H54 (cell line): ENCODE results near the gene MCTP1.
"Not testable (repeated sequence)": the region's sequence is repeated elsewhere in the genome, so short reads cannot be mapped to it uniquely, and the experiment has no call there.

Experiments used
- DNase-seq: peaks from one replicate; pipeline ENCODE4 v3.0.0; 2011; ENCODE audit warnings: low spot score, mixed read lengths; ENCODE audit not compliant: insufficient read length
- FAIRE-seq: peaks from 3 replicates; lab custom pipeline; 2011; peaks lifted over from hg19 to GRCh38; lab: Jason Lieb, UNC
- POLR2A ChIP-seq: IDR thresholded peaks from 2 replicates; pipeline ENCODE4 v1.6.1; 2011; ENCODE audit warnings: low read depth, mild to moderate bottlenecking, low read length

The MCTP1 gene

DNA sequence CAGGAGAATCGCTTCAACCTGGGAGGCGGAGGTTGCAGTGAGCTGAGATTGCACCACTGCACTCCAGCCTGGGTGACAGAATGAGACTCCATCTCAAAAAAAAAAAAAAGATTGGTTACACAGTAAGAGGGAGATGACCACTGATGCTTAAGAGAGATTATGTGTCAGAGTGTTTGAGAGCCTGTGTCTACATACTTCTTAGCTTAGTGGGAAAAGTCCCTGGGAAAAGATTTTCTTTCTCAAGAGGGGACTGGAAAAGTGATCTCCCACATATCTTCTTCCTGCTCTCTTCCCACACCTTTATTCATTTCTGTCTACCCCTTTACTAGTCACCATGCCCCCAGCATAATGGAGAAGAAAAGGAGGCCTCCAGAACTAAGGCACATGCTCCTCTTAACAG, 55.2 kb downstream of the MCTP1 start:
- FAIRE-seq (no peak), DNase-seq (no peak)
- TF ChIP-seq POLR2A, result no peak

DNA sequence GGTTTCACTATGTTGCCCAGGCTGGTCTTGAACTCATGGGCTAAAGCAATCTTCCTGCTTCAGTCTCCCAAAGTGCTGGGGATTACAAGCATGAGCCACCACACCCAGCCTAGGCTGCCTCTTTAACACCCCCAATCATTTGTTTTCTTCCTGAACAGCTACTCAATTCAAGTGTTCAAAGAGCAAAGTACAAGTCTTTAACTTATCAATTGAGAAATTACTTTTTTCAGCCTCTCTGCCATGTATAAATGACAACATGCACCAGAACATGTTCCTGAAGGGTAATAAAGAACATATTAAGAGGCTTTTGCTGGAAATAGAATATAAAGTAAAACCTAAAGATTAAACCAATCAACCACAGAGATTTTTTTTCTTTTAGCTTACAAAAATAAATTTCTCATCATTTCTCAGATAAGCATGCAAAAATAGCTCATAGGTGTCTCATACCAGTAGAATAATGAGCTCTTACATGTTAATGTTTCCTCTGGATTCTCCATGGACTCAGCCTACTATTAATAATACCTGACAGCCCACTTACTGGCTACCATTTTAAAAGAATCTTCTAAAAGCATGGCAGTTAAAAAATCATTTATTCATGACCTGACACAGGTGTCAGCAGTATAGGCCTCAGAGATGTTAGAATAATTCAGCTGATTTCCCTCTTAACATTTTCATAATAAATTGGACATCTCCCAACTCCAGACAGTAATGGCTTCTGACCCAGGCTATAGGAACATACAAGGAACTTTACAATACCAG, 60.0 kb downstream of the MCTP1 start:
- TF ChIP-seq POLR2A, result no peak

DNA sequence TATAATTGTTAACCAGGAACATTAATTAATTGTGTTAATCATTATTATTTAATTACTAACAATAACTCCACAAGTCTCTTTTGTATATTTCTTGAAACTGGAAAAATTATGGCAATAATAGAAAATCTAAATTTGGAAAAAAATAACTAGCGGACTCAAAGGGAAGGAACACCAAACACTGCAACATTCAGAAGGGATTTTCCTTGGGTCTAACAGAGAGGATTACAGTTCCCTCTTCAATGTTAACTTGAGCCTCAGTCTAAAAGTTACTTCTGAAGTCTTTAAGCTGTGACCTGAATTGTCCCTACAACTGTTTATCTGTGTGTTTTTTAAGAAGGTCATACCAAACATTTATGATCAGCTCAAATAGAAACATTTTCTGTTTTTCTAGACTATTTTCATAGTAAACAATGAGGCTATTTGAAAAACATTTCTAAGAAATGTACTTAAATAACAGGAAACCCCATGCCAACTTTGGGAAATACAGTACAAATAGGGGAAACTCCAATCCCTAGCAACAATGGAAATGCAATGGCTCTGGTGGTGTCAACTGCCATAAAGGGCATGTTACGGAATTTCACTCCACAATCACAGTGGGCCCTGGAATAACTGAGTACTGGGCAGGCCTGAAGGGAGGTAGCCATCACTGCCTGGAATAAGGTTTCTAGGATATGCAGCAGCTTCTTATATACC, 61.2 kb downstream of the MCTP1 start:
- DNase-seq, result no peak
- FAIRE-seq, result no peak
- TF ChIP-seq POLR2A, result no peak

More for the DNA sequence above, 60.0 kb downstream of the MCTP1 start:
- FAIRE-seq (no peak), DNase-seq (no peak)

GRCh38 chr5:95222836-95223235, 62.1 kb downstream of the MCTP1 start:
- no peak for TF ChIP-seq POLR2A
- DNase-seq (no peak), FAIRE-seq (no peak)

- FAIRE-seq (no peak), DNase-seq (no peak)
- no peak for TF ChIP-seq POLR2A
Measured at GRCh38 chr5:95221234-95221633, 63.7 kb downstream of the MCTP1 start.

DNA sequence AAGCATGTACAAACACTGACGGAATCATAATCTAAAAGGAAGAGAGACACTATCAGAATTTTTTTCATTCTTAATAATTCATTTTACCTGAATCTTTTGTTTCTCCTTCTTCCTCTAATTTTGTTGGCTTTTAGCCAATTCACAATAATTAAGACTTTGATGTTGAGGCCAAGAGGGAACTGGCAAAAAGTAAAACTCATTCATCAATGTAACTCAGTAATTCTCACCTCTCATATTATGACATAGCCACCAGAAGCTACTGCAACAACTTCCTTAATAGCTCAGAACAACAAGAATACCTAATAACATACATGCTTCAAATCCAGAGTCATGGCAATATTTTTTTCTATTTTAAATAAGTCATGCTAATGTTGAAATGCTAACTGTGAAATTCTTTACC, 64.5 kb downstream of the MCTP1 start:
- FAIRE-seq, result no peak

DNA sequence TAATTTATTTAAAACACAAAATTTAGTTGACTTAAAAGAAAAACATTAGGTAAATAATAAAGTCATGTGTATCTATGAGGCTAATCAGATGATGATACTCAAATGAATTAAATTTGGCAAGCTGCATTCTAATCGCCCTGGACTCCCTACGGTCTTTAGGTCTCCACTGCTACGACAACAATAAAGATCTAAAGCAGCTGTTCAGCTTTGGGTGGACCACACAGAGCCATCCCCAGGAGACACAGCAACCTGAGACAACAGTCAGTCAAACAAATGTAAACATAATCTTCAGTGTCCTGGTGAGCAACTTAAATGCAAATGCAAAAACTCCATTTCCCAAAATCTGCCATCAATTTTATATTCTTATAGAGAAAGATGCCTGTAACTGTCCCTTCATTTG, 65.5 kb downstream of the MCTP1 start:
- DNase-seq, result no peak
- TF ChIP-seq POLR2A, result no peak
- FAIRE-seq, result no peak

More for the DNA sequence above, 64.5 kb downstream of the MCTP1 start:
- DNase-seq, result no peak
- no peak for TF ChIP-seq POLR2A

DNA sequence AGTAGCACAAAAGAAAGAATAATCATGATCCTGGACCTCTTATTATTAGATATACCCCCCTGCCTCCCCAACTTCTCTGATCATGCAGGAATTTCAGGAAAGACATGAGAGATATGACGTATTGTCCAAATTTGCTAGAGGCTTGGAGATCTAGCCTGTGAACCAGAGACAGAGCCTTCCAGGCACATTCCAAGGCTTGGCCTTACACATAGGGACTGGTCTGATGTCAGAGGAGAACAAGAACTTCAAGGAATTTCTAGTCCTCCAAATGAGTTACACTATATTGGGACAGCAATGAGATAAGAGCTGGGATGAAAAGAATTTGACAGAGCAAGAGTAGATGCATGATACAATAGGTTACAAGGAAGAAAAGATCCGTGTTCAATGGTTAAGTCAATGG, 67.0 kb downstream of the MCTP1 start:
- FAIRE-seq (no peak), DNase-seq (no peak)
- no peak for TF ChIP-seq POLR2A

GRCh38 chr5:95217351-95217750, 67.5 kb downstream of the MCTP1 start:
- DNase-seq (no peak), FAIRE-seq (no peak)
- TF ChIP-seq POLR2A, result no peak

DNA sequence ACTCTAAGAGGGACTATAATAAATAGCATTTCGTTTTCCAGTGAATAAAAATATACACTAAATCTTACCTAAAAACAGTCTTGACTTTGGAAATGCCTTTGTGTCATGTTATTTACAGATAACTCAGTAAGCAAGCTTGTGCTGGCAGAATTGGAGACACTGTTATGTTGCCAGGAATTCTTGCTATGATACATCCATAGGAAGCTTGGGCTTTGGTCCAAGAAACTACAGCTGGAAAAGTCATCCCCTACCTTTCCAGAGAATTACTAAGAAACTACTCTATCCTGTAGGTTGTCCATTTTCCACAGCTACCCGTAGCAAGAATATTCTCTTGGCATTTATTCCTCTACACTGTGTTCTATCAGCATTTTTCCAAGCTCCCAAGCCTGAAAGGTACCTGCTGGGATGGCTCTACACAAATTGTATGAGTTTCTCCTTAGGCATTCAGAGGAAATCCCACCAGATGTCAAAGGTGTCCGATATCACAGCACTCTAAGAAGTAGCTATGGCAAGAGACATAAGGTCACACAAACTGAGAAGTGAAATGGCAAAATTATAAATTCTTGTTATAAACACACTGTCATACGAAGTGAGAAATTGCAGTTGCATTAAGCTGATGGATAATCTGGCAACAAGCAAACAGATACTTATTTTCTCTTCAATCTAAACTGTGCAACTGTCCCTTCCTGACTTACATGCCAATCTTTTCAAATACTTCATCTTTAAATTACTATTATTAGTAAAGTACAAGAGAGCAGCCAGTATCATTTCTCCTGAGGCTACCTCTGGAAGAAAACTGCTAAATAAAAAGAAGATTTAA, 68.5 kb downstream of the MCTP1 start:
- TF ChIP-seq POLR2A, result no peak
- DNase-seq (no peak), FAIRE-seq (no peak)

DNA sequence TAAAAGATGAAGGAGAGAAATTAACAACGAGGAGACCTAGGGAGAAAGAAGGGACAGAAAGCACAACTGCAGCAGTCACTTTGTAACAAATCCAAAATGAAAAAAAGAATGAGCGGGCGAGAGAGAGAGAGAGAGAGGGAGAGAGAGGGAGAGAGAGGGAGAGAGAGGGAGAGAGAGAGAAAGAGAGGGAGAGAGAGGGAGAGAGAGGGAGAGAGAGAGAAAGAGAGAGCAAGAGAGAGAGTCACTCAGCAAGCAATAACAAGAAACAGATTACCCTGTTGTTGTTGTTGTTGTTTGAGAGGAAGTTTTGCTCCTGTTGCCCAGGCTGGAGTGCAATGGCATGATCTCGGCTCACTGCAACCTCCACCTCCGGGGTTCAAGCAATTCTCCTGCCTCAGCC, 77.1 kb downstream of the MCTP1 start:
- not testable (repeated sequence) for FAIRE-seq, DNase-seq

- FAIRE-seq (no peak), DNase-seq (no peak)
- no peak for TF ChIP-seq POLR2A
Measured at GRCh38 chr5:95194856-95195255, 90.0 kb downstream of the MCTP1 start.

- TF ChIP-seq POLR2A, result no peak
- no peak for FAIRE-seq
Measured at GRCh38 chr5:95191330-95191729, 93.6 kb downstream of the MCTP1 start.

GRCh38 chr5:95184924-95185323, 100.0 kb downstream of the MCTP1 start:
- DNase-seq (no peak), FAIRE-seq (no peak)
- TF ChIP-seq POLR2A, result no peak

More at GRCh38 chr5:95191330-95191729, 93.6 kb downstream of the MCTP1 start:
- DNase-seq, result no peak

DNA sequence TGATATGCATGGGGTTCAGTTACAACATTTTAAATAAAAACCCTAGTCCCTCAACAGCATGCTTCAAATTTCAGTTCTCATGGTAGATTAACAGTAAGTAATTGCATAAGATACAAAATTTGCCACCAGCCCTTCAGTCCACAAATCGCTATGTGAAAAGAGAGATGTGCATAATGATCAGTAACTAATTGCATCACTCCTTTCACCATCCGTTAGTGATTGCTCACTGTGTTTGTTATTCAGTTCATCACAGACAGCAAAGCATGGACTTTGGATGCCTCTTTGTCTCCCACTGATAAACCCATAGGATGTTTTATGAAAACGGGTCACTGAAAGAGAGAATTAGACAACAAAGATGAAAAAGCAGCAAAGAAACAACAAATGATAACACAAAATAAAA, 103.2 kb downstream of the MCTP1 start:
- FAIRE-seq, result no peak
- TF ChIP-seq POLR2A, result no peak

More for the DNA sequence above, 103.2 kb downstream of the MCTP1 start:
- DNase-seq, result no peak
